ENCODE results near the gene RNU6-7. TPM values are rescaled to one million over a fixed set of nuclear protein-coding genes. Genes with fewer than 3 reads are reported as not detected.

The RNU6-7 gene
- total RNA-seq, 6 experiments from 2014 or later: not detected

DNA sequence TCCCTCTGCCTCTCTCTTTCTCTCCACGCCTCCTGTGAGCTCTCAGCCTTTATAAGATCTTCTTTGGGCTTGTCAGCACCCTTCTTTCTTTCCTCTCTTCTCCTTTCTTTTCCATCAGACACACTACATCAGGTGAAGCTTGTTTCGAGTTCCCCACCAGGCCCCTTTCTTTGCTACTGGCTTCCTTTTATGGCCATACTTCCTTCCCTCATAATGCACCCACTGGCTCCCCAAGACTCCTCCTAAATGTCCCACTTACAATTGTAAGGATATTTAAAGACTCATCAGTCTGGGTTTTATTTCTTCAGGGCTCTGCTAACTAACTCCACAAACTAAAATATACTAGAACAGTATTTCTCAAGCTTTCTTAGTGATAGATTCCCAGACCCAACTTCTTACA is 4.7 kb downstream of the RNU6-7 start:
- H3K9me3 ChIP-seq: no peaks in the 10 kb centered on the region
- no peaks in the 10 kb centered on the region for H3K36me3 ChIP-seq
- peaks cover 0 to 5% (median 2%) of the 10 kb centered on the region in 4 donors for H3K4me1 ChIP-seq
- 70% methylated on average over 2 of the region's 2 CpGs for WGBS (ENCODE audit: insufficient coverage, low coverage, low lambda C conversion rate, missing lambda C conversion rate)
- no peak overlapping the region for H3K4me3 ChIP-seq
- no peak overlapping the region for H3K27ac ChIP-seq
- TF ChIP-seq, protein P1, sequence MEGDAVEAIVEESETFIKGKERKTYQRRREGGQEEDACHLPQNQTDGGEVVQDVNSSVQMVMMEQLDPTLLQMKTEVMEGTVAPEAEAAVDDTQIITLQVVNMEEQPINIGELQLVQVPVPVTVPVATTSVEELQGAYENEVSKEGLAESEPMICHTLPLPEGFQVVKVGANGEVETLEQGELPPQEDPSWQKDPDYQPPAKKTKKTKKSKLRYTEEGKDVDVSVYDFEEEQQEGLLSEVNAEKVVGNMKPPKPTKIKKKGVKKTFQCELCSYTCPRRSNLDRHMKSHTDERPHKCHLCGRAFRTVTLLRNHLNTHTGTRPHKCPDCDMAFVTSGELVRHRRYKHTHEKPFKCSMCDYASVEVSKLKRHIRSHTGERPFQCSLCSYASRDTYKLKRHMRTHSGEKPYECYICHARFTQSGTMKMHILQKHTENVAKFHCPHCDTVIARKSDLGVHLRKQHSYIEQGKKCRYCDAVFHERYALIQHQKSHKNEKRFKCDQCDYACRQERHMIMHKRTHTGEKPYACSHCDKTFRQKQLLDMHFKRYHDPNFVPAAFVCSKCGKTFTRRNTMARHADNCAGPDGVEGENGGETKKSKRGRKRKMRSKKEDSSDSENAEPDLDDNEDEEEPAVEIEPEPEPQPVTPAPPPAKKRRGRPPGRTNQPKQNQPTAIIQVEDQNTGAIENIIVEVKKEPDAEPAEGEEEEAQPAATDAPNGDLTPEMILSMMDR (IDR thresholded peaks at IDR 0.05): no peak
- no peak for TF ChIP-seq POLR2A (IDR thresholded peaks at IDR 0.05)
- no peaks in the 10 kb centered on the region for H3K27me3 ChIP-seq
- intact Hi-C loops (cut with DNase I): no loop called here
- DNase-seq (no peak), ATAC-seq (no peak)

- Histone ChIP-seq H3K27ac (no peak overlapping the region), H3K9me3 (no peaks in the 10 kb centered on the region), H3K4me1 (no peaks in the 10 kb centered on the region), H3K27me3 (no peaks in the 10 kb centered on the region), H3K36me3 (no peaks in the 10 kb centered on the region), H3K4me3 (no peak overlapping the region)
- DNase-seq (no peak), ATAC-seq (no peak)
- TF ChIP-seq, protein P1 (IDR thresholded peaks at IDR 0.05): no peak
- no peak for TF ChIP-seq POLR2A (IDR thresholded peaks at IDR 0.05)
- WGBS (ENCODE audit: insufficient coverage, low coverage, low lambda C conversion rate, missing lambda C conversion rate): 91% methylated on average over 3 of the region's 3 CpGs
- intact Hi-C loops (cut with DNase I): no loop called here
These were observed 6.6 kb downstream of the RNU6-7 start for GRCh38 chr14:32208490-32208889.

- Histone ChIP-seq H3K36me3 (no peaks in the 10 kb centered on the region), H3K4me3 (no peak overlapping the region), H3K27ac (no peak overlapping the region), H3K27me3 (no peaks in the 10 kb centered on the region), H3K4me1 (no peaks in the 10 kb centered on the region), H3K9me3 (no peaks in the 10 kb centered on the region)
- ATAC-seq (no peak), DNase-seq (no peak)
- intact Hi-C loops (cut with DNase I): no loop called here
- TF ChIP-seq POLR2A (IDR thresholded peaks at IDR 0.05): no peak
- TF ChIP-seq, protein P1 (IDR thresholded peaks at IDR 0.05): no peak
These were observed 7.6 kb downstream of the RNU6-7 start for GRCh38 chr14:32209471-32209870.

GRCh38 chr14:32211068-32211404 is 9.2 kb downstream of the RNU6-7 start:
- intact Hi-C loops (cut with DNase I): no loop called here
- Histone ChIP-seq H3K27me3 (no peaks in the 10 kb centered on the region), H3K4me3 (no peak overlapping the region), H3K9me3 (no peaks in the 10 kb centered on the region), H3K4me1 (no peaks in the 10 kb centered on the region), H3K36me3 (no peaks in the 10 kb centered on the region), H3K27ac (no peak overlapping the region)
- TF ChIP-seq, protein P1 (IDR thresholded peaks at IDR 0.05): no peak
- no peak for TF ChIP-seq POLR2A (IDR thresholded peaks at IDR 0.05)
- WGBS (ENCODE audit: insufficient coverage, low coverage, low lambda C conversion rate, missing lambda C conversion rate): 100% methylated on average over 3 of the region's 3 CpGs
- ATAC-seq: no peak
- DNase-seq: no peak

DNA sequence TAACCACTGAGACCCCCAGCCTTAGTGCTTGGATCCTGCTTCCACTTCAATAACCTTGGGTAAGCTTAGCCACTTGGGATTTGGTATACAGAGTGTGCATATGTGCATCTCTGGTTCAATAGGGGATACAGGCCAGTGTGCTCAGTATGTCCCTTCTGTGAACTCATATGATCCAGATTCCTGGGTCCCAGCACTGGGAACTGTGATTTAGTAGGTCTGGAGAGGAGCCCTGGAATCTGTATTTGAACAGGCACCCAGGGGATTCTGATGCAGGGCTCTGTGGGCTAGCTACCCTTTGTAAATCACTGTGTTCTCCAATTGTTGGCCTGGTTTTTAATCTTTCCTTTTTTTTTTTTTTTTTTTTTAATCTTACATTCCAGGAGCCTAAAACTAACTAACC is 11.0 kb downstream of the RNU6-7 start:
- ATAC-seq (no peak), DNase-seq (no peak)
- Histone ChIP-seq H3K27ac (no peak overlapping the region), H3K4me1 (no peaks in the 10 kb centered on the region), H3K9me3 (no peaks in the 10 kb centered on the region), H3K4me3 (no peak overlapping the region), H3K27me3 (no peaks in the 10 kb centered on the region), H3K36me3 (no peaks in the 10 kb centered on the region)
- no peak for TF ChIP-seq POLR2A (IDR thresholded peaks at IDR 0.05)
- TF ChIP-seq, protein P1 (IDR thresholded peaks at IDR 0.05): no peak
- intact Hi-C loops (cut with DNase I): no loop called here
